SK-N-SH treated with all-trans-retinoic acid at 6 μM for 48 hours (cell line): ENCODE data around the gene DNMT3L.
"Not testable (repeated sequence)": the region's sequence is repeated elsewhere in the genome, so short reads cannot be mapped to it uniquely, and the experiment has no call there.

Source experiments
- ATAC-seq: fragments of 200-7000 bp; cut with Tn5 transposase; 3 replicates; pipeline ENCODE4 v1.9.1; 2020; ENCODE audit warnings: mild to moderate bottlenecking, moderate library complexity
- ARNTL ChIP-seq: fragments of 450-650 bp; formaldehyde crosslinking; IDR thresholded peaks from 2 replicates; pipeline ENCODE4 v1.5.0; 2020; ENCODE audit warnings: low read depth, mild to moderate bottlenecking, moderate library complexity, borderline replicate concordance
- BACH2 ChIP-seq: fragments of 250-450 bp; sonication (Bioruptor Pico); IDR thresholded peaks from 2 replicates; pipeline ENCODE4 v1.9.0; 2021; ENCODE audit warnings: mild to moderate bottlenecking, borderline replicate concordance
- CSDC2 ChIP-seq: fragments of 250-450 bp; sonication (Bioruptor Pico); IDR thresholded peaks from 2 replicates; pipeline ENCODE4 v1.5.0; 2020; ENCODE audit warnings: mild to moderate bottlenecking, moderate library complexity
- CSRNP3 ChIP-seq: fragments of 250-450 bp; sonication (Bioruptor Pico); IDR thresholded peaks from 2 replicates; pipeline ENCODE4 v1.5.1; 2021; ENCODE audit warnings: mild to moderate bottlenecking, moderate library complexity
- ESRRG ChIP-seq: fragments of 250-450 bp; sonication (Bioruptor Pico); IDR thresholded peaks from 2 replicates; pipeline ENCODE4 v1.6.1; 2021; ENCODE audit warnings: mild to moderate bottlenecking
- GLIS3 ChIP-seq: fragments of 250-450 bp; sonication (Bioruptor Pico); IDR thresholded peaks from 2 replicates; pipeline ENCODE4 v1.5.0; 2020; ENCODE audit warnings: mild to moderate bottlenecking, moderate library complexity
- ISL1 ChIP-seq: fragments of 250-450 bp; sonication (Bioruptor Pico); IDR thresholded peaks from 2 replicates; pipeline ENCODE4 v2.1.2; 2022; ENCODE audit warnings: mild to moderate bottlenecking, moderate library complexity
- OSR1 ChIP-seq: fragments of 250-450 bp; sonication (Bioruptor Pico); IDR thresholded peaks from 2 replicates; pipeline ENCODE4 v1.8.0; 2022; ENCODE audit warnings: moderate library complexity, mild to moderate bottlenecking, inconsistent platforms
- POU6F1 ChIP-seq: fragments of 250-450 bp; sonication (Bioruptor Pico); IDR thresholded peaks from 2 replicates; pipeline ENCODE4 v1.8.0; 2021; ENCODE audit warnings: low read depth, mild to moderate bottlenecking, moderate library complexity, borderline replicate concordance
- PPARA ChIP-seq: fragments of 250-450 bp; sonication (Bioruptor Pico); IDR thresholded peaks from 2 replicates; pipeline ENCODE4 v1.5.0; 2020; ENCODE audit warnings: mild to moderate bottlenecking, borderline replicate concordance
- RARB ChIP-seq: fragments of 250-450 bp; sonication (Bioruptor Pico); IDR thresholded peaks from 2 replicates; pipeline ENCODE4 v1.8.0; 2021; ENCODE audit warnings: mild to moderate bottlenecking, moderate library complexity
- SNAI2 ChIP-seq: fragments of 250-450 bp; sonication (Bioruptor Pico); IDR thresholded peaks from 2 replicates; pipeline ENCODE4 v1.5.0; 2020; ENCODE audit warnings: mild to moderate bottlenecking, moderate library complexity
- TOX ChIP-seq: fragments of 250-450 bp; sonication (Bioruptor Pico); IDR thresholded peaks from 2 replicates; pipeline ENCODE4 v1.8.0; 2021; ENCODE audit warnings: mild to moderate bottlenecking, moderate library complexity, borderline replicate concordance
- TSHZ2 ChIP-seq: fragments of 250-450 bp; sonication (Bioruptor Pico); IDR thresholded peaks from 2 replicates; pipeline ENCODE4 v1.5.0; 2020; ENCODE audit warnings: mild to moderate bottlenecking, moderate library complexity
- ZC3H10 ChIP-seq: fragments of 250-450 bp; sonication (Bioruptor Pico); IDR thresholded peaks from 2 replicates; pipeline ENCODE4 v1.5.1; 2021; ENCODE audit warnings: mild to moderate bottlenecking, moderate library complexity
- ZFP30 ChIP-seq: fragments of 450-650 bp; formaldehyde crosslinking; IDR thresholded peaks from 2 replicates; pipeline ENCODE4 v1.5.0; 2022; ENCODE audit warnings: mild to moderate bottlenecking, moderate library complexity
- ZNF70 ChIP-seq: fragments of 450-650 bp; formaldehyde crosslinking; IDR thresholded peaks from 2 replicates; pipeline ENCODE4 v1.5.0; 2020; ENCODE audit warnings: mild to moderate bottlenecking, moderate library complexity

The DNMT3L gene

GRCh38 chr21:44305691-44306090 is 44.0 kb upstream of the DNMT3L start (continued):
- no peak for TF ChIP-seq CSRNP3

GRCh38 chr21:44304877-44305293 is 43.2 kb upstream of the DNMT3L start:
- TF ChIP-seq RARB (CRISPR knock-in tag) = no peak
- no peak for TF ChIP-seq BACH2 (CRISPR knock-in tag)
- TF ChIP-seq ZFP30 = no peak
- TF ChIP-seq ZNF70 = no peak
- TF ChIP-seq TSHZ2 (CRISPR knock-in tag) = no peak
- TF ChIP-seq POU6F1 = no peak
- TF ChIP-seq GLIS3 (CRISPR knock-in tag) = no peak
- peak; percentile 79 for ATAC-seq

- TF ChIP-seq RARB (CRISPR knock-in tag) (no peak), ARNTL (CRISPR knock-in tag) (no peak)
- ATAC-seq = no peak
Observed at GRCh38 chr21:44304011-44304616, 42.4 kb upstream of the DNMT3L start.

- TF ChIP-seq PPARA (CRISPR knock-in tag) = no peak
- no peak for TF ChIP-seq GLIS3 (CRISPR knock-in tag)
- TF ChIP-seq ZFP30 = no peak
- no peak for TF ChIP-seq ZC3H10 (CRISPR knock-in tag)
- no peak for TF ChIP-seq TSHZ2 (CRISPR knock-in tag)
- no peak for TF ChIP-seq SNAI2
- TF ChIP-seq TOX (CRISPR knock-in tag) = no peak
- TF ChIP-seq OSR1 (CRISPR knock-in tag) = no peak
- no peak for TF ChIP-seq POU6F1
- no peak for TF ChIP-seq ISL1 (CRISPR knock-in tag)
- no peak for TF ChIP-seq CSDC2
- TF ChIP-seq ESRRG (CRISPR knock-in tag) = no peak
- no peak for ATAC-seq
Observed at GRCh38 chr21:44303490-44303981, 41.8 kb upstream of the DNMT3L start.

GRCh38 chr21:44302573-44303401 is 41.1 kb upstream of the DNMT3L start:
- not testable (repeated sequence) for ATAC-seq
